Measurements from ENCODE around the gene PLA2G6.
"Not testable (repeated sequence)": the region's sequence is repeated elsewhere in the genome, so short reads cannot be mapped to it uniquely, and the experiment has no call there.

PLA2G6 gene

DNA sequence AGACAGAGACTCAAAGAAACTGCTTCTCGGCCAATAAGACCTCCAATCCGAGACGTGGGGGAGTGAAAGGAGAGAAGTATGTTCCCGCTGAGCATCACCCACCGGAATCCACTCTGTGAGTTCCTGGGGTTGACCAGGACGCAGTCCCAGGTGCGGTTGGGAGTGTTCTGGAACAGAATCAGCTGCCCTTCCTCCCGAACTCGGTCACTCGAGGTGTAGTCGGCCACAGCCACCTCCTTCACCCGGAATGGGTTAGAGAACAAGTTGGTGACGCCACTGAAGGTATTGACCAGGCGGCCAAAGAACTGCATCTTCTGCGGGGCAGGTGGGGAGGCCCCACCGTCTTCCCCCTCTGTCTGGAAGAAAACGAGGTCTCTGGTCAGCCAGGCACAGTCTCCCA lies 12.5 kb downstream of the PLA2G6 start:
- DNase-seq (ENCODE audit: low read depth in 2 of 2) = no peak

DNA sequence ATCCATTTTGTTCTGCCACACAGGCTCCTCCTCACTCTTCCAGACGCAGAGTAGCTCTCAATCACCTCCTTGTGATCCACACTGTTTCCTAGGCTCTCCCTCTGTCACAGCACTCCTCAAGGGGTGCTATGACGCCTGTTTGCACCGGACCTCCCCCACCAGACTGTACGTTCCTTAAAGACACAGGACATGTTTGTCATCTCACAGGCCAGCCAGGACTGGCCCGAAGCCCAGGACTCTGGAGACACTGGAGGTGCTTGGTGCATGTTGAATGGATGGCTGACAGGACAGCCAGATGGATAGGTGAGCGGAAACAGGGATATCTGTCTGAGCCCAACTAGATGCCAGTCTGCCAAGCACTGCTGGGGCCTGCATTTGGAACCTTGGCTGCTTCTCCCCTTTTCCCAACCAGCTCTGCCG lies 13.6 kb downstream of the PLA2G6 start:
- no peak for DNase-seq (ENCODE audit: low read depth in 2 of 2)

GRCh38 chr22:38165922-38166593 lies 15.6 kb downstream of the PLA2G6 start:
- no peak for DNase-seq (ENCODE audit: low read depth in 2 of 2)

DNA sequence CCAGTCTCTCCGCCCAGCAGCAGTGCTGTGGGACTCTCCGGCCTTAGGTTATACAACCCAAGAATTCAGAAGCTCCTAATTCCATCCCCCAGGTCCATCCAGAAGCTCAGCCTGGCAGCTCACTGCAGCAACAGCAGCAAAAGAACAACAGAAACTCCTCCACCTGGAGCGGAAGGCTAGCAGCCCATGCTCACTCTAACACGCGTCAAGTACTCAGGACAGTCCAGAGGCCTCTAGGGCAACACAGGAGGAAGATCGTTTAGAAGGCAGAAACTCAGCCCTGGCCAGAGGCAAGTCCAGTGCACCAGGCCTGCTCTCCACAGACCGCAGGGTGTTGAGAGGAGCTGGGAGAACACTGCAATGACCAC lies 17.1 kb downstream of the PLA2G6 start:
- no peak for DNase-seq (ENCODE audit: low read depth in 2 of 2)

- no peak for DNase-seq (ENCODE audit: low read depth in 2 of 2)
These were observed 17.6 kb downstream of the PLA2G6 start for GRCh38 chr22:38163844-38164550.

- DNase-seq (ENCODE audit: low read depth in 2 of 2) = no peak
These were observed 18.5 kb downstream of the PLA2G6 start for GRCh38 chr22:38162881-38163843.

- no peak for DNase-seq (ENCODE audit: low read depth in 2 of 2)
These were observed 25.9 kb downstream of the PLA2G6 start for GRCh38 chr22:38155703-38156102.

DNA sequence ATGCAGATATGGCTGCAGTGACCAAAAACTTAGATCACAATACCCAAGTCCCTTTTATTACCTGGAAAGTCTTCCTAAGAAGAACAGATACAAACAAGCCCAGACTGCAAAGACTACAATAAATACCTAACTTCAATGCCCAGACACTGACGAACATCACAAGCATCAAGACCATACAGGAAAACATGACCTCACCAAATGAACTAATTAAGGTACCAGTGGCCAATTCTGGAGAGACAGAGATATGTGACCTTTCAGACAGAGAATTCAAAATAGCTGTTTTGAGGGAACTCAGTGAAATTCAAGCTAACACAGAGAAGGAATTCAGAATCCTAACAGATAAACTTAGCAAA lies 27.1 kb downstream of the PLA2G6 start:
- DNase-seq (ENCODE audit: low read depth in 2 of 2) = not testable (repeated sequence)

- no peak for DNase-seq (ENCODE audit: low read depth in 2 of 2)
These were observed 27.6 kb downstream of the PLA2G6 start for GRCh38 chr22:38153821-38154562.

- no peak for DNase-seq (ENCODE audit: low read depth in 2 of 2)
These were observed 30.5 kb downstream of the PLA2G6 start for GRCh38 chr22:38151126-38151500.

GRCh38 chr22:38148245-38148644 lies 33.4 kb downstream of the PLA2G6 start:
- no peak for DNase-seq (ENCODE audit: low read depth in 2 of 2)

DNA sequence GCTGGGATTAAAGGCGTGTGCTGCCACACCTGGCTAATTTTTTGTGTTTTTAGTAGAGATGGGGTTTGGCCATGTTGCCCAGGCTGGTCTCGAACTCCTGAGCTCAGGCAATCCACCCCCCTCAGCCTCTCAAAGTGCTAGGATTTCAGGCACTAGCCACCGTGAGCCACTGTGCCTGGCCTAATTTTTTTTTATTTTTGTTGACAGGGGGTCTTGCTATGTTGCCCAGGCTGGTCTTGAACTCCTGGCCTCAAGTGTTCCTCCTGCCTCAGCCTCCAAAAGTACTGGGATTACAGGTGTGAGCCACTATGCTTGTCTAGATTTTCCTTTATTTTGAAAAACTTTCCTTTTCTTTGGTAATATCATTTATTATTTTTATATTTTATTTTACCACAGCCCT lies 35.5 kb downstream of the PLA2G6 start:
- DNase-seq (ENCODE audit: low read depth in 2 of 2) = not testable (repeated sequence)

DNA sequence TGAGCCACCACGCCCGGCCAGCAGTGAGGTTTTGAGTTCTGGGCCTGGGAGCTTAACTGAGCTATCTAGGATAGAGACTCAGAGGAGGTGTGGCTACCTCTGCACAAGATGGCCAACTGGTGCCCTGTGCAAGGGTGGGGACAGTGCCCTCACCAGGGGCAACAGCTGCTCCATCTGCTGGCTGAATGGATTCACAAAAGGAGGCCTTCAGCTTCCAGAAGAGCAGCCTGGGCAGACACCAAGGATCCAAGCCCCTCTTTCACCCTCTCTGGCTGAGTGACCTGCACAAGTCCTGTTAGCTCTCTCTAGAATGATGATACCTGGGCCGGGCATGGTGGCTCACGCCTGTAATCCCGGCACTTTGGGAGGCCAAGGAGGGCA lies 37.6 kb downstream of the PLA2G6 start:
- DNase-seq (ENCODE audit: low read depth in 2 of 2) = no peak

- DNase-seq (ENCODE audit: low read depth in 2 of 2) = no peak
These were observed 39.0 kb downstream of the PLA2G6 start for GRCh38 chr22:38142606-38143005.

GRCh38 chr22:38141217-38141973 lies 40.2 kb downstream of the PLA2G6 start:
- DNase-seq (ENCODE audit: low read depth in 2 of 2) = no peak

DNA sequence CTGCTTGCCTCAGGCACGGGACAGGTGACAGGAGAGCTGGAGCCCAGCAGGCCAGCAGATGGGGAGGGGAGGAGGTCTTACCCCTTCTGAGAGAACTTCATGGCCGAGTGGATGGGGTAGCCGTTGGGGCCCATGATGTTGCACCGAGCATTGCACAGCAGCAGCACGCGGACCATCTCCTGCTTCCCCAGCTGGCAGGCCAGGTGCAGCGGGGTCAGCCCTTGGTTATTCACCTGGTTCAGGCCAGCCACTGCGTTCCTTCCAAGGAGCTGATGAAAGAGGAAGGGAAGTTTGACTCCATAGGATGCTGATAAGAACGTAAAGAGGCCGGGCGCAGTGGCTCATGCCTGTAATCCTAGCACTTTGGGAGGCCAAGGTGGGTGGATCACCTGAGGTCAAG lies 41.7 kb downstream of the PLA2G6 start:
- no peak for DNase-seq (ENCODE audit: low read depth in 2 of 2)

DNA sequence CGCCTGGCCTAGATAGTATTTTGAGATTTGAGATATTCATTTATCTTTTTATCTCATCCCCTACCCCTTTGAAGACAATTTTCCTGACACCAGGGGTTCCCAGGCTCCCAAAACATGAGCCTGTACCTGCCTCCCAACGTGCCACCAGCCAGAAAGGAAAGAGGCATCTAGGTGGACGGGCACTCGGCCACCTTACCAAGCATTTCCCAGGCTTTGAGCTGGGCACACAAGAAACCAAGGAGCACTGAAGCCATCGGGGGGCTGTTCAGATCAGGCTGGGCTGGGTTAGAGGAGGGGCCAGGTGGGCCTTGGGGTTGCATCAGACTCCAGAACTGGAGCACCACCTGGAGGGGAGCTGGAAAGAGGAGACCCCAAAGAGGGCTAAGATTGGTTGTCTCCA lies 42.7 kb downstream of the PLA2G6 start:
- no peak for DNase-seq (ENCODE audit: low read depth in 2 of 2)

DNA sequence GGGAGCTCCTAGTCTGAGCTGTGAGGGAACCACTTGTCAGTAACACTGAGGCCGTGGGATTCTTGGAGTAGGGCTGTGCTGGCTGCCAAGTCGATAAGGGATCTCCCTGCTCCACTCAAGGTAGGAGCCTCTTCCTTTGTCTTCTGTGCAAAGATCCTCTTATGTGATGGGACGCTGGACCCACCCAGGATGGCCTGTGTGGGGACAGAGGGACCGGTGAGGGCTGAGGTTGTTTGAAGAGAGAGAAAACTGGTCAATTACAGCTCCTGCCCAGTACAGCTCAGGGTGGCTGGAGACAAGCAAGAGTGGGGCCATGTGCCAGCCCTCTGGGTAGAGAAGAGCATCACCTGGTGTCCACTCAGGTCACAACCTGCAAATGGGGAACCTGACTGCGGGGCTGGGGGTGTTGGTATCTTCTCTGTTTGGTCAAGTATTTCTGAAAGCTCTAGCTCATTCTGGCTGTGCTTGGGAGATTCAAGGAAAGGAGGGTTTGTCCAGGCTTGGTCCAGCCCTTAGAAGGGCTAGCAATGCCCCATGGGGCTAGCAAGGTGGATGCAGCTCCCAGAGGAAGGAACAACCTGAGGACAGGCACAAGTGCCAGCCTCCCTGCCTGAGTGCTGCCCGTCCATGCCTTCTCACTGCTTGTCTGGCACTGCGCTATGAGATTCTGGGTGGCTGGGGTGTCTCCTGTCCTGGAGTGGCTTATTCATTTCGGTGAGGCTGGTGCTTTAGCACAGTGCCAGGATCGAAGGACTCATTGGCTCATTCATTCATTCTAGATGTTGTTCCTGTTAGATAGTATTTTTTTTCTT lies 43.5 kb downstream of the PLA2G6 start:
- DNase-seq (ENCODE audit: low read depth in 2 of 2) = no peak

GRCh38 chr22:38136607-38137006 lies 45.0 kb downstream of the PLA2G6 start:
- no peak for DNase-seq (ENCODE audit: low read depth in 2 of 2)

GRCh38 chr22:38135133-38135706 lies 46.4 kb downstream of the PLA2G6 start:
- peak in 1 of 2 donors; percentile 2 for DNase-seq (ENCODE audit: low read depth in 2 of 2)

Data from stimulated activated CD4-positive, alpha-beta T cell treated with anti-CD3 and anti-CD28 coated beads, Interleukin-4, amount 100 ng/mL, for 48 hours (primary cell).